Right lobe of liver (tissue), 4 donors: ENCODE measurements around the gene VCL.

Experiments
- POLR2A ChIP-seq: fragments of 450-650 bp; IDR thresholded peaks from one replicate; pipeline ENCODE4 v1.6.1; 2017; ENCODE audit warnings: antibody characterized with exemption, mild to moderate bottlenecking
- TF ChIP-seq, protein P1 (sequence below), 4 donors: fragments of 200-600 bp in 3 of 4; fragments of 450-650 bp in 1 of 4; IDR thresholded peaks; one replicate each; pipeline versions ENCODE4 v1.5.1 to v1.8.0; 2016 to 2022; ENCODE audit warnings: antibody characterized with exemption in 4 of 4, mild to moderate bottlenecking in 2 of 4
- donor health status: DM: no; HTN: no; CAD: no.
- donor health status: DM: no; HTN: no; CAD: no.
- donor health status: DM: no; HTN: yes; CAD: no.

DNA sequence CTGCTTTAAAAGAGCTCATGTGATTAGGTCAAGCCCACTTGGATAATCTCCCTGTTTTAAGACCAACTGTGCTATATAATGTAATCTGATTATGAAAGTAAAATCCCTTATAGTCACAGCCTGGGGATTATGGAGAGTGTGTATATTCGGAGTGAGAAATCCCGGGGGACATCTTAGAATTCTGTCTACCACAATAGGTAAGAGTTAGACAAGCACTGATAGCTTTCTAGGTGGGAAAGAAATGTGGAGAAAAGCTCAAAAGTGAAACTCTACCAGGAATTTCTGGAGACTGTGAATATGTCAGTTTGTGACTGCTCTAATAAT is 2.9 kb upstream of the VCL start:
- TF ChIP-seq, protein P1, sequence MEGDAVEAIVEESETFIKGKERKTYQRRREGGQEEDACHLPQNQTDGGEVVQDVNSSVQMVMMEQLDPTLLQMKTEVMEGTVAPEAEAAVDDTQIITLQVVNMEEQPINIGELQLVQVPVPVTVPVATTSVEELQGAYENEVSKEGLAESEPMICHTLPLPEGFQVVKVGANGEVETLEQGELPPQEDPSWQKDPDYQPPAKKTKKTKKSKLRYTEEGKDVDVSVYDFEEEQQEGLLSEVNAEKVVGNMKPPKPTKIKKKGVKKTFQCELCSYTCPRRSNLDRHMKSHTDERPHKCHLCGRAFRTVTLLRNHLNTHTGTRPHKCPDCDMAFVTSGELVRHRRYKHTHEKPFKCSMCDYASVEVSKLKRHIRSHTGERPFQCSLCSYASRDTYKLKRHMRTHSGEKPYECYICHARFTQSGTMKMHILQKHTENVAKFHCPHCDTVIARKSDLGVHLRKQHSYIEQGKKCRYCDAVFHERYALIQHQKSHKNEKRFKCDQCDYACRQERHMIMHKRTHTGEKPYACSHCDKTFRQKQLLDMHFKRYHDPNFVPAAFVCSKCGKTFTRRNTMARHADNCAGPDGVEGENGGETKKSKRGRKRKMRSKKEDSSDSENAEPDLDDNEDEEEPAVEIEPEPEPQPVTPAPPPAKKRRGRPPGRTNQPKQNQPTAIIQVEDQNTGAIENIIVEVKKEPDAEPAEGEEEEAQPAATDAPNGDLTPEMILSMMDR (IDR thresholded peaks at IDR 0.05): no peak
- no peak for TF ChIP-seq POLR2A
